MM.1S (cell line): ENCODE results near the gene JDP2.

Source experiments
- EZH2 ChIP-seq: fragments of 300-600 bp; sonication (generic); optimal IDR thresholded peaks from 2 replicates; pipeline ENCODE3; 2017; ENCODE audit warnings: low read depth, mild to moderate bottlenecking, antibody characterized with exemption, low read length, mixed read lengths
- TF ChIP-seq, protein P1 (sequence below): fragments of 300-600 bp; sonication (generic); IDR thresholded peaks from 2 replicates; pipeline ENCODE4 v1.5.1; 2016; ENCODE audit warnings: antibody characterized with exemption, low read length, mixed read lengths

DNA sequence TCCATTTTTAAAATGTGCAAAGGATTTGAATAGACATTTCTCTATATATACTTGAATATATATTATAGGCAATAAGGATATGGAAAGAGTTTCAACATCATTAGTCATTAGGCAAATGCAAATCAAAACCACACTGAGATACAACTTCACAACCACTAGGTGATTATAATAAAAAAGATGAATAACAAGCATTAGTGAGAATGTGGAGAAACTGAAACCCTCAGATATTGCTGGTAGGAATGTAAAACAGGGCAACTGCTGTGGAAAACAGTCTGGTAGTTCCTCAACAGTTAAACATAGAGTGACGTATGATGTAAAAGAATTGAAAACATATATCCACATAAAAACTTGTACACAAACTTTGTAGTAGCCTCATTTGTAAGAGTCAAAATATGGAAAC, 82.7 kb downstream of the JDP2 start:
- no peak for TF ChIP-seq EZH2
- TF ChIP-seq, protein P1, sequence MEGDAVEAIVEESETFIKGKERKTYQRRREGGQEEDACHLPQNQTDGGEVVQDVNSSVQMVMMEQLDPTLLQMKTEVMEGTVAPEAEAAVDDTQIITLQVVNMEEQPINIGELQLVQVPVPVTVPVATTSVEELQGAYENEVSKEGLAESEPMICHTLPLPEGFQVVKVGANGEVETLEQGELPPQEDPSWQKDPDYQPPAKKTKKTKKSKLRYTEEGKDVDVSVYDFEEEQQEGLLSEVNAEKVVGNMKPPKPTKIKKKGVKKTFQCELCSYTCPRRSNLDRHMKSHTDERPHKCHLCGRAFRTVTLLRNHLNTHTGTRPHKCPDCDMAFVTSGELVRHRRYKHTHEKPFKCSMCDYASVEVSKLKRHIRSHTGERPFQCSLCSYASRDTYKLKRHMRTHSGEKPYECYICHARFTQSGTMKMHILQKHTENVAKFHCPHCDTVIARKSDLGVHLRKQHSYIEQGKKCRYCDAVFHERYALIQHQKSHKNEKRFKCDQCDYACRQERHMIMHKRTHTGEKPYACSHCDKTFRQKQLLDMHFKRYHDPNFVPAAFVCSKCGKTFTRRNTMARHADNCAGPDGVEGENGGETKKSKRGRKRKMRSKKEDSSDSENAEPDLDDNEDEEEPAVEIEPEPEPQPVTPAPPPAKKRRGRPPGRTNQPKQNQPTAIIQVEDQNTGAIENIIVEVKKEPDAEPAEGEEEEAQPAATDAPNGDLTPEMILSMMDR = no peak
